ENCODE measurements around the gene B3GAT2.

- TF ChIP-seq EZH2 (IDR thresholded peaks at IDR 0.05; ENCODE audit: insufficient read depth, poor library complexity, severe bottlenecking) (no peak), EZH2phosphoT487 (IDR thresholded peaks at IDR 0.05; ENCODE audit: insufficient read depth, low read depth) (no peak)
These were observed 39.2 kb upstream of the B3GAT2 start for GRCh38 chr6:70996106-70996505.

Data from GM23248 (cell line).